Hippocampal formation (tissue), 2 donors: ENCODE data around the gene NCR2.
"Not testable (repeated sequence)": the region's sequence is repeated elsewhere in the genome, so short reads cannot be mapped to it uniquely, and the experiment has no call there.

ENCODE experiments used
- DNase-seq, 2 donors: peaks; one replicate each; lab custom pipeline; 2025; lab: John Stamatoyannopoulos, UW

The NCR2 gene

GRCh38 chr6:41335296-41335695 is at the start of gene NCR2:
Gene NCR2, plus strand, starts transcription at chr6:41335608. Its CDS starts 269 bp downstream, at chr6:41335877.
- no peak for DNase-seq

- DNase-seq = no peak
These were observed 48.7 kb upstream of the NCR2 start, which contains the start of gene TREM1 for GRCh38 chr6:41286544-41287346. Gene TREM1, minus strand, starts transcription at chr6:41286682. Its CDS starts 27 bp downstream, at chr6:41286655.

- no peak for DNase-seq
These were observed 47.2 kb upstream of the NCR2 start for GRCh38 chr6:41288030-41288753.

- no peak for DNase-seq
These were observed 46.7 kb upstream of the NCR2 start for GRCh38 chr6:41288754-41289129.

GRCh38 chr6:41289815-41290214 is 45.6 kb upstream of the NCR2 start:
- DNase-seq = no peak

GRCh38 chr6:41291717-41292116 is 43.7 kb upstream of the NCR2 start:
- DNase-seq = no peak

GRCh38 chr6:41294214-41294872 is 41.1 kb upstream of the NCR2 start:
- DNase-seq = no peak

- DNase-seq = not testable (repeated sequence)
These were observed 38.2 kb upstream of the NCR2 start for GRCh38 chr6:41297248-41297647.

GRCh38 chr6:41298785-41299502 is 36.5 kb upstream of the NCR2 start:
- no peak for DNase-seq

GRCh38 chr6:41302638-41303037 is 32.8 kb upstream of the NCR2 start:
- DNase-seq = no peak

GRCh38 chr6:41306187-41306854 is 29.1 kb upstream of the NCR2 start:
- DNase-seq = peak in 1 of 2 donors; percentile 3

GRCh38 chr6:41315203-41315602 is 20.2 kb upstream of the NCR2 start:
- no peak for DNase-seq

- DNase-seq = no peak
These were observed 19.3 kb upstream of the NCR2 start for GRCh38 chr6:41315943-41316620.

- no peak for DNase-seq
These were observed 17.2 kb upstream of the NCR2 start for GRCh38 chr6:41318261-41318653.

- DNase-seq = peak; percentile 27 to 58
These were observed 16.5 kb upstream of the NCR2 start for GRCh38 chr6:41318654-41319565.

- no peak for DNase-seq
These were observed 14.2 kb upstream of the NCR2 start for GRCh38 chr6:41321183-41321582.

- no peak for DNase-seq
These were observed 9.9 kb upstream of the NCR2 start for GRCh38 chr6:41325446-41326066.

- no peak for DNase-seq
These were observed 9.3 kb upstream of the NCR2 start for GRCh38 chr6:41326092-41326491.

GRCh38 chr6:41327177-41327576 is 8.2 kb upstream of the NCR2 start:
- DNase-seq = no peak
